ENCODE measurements around the gene UNC5CL. TPM values are rescaled to one million over a fixed set of nuclear protein-coding genes. Genes with fewer than 3 reads are reported as not detected.

Gene UNC5CL
- total RNA-seq, 1 experiment from 2014 or later, result 10.6 TPM

GRCh38 chr6:41038205-41038604 lies 816 bp downstream of the UNC5CL start:
- H3K27me3 Mint-ChIP-seq (ENCODE audit: unreplicated experiment), result no peaks in the 10 kb centered on the region
- H3K36me3 Mint-ChIP-seq (ENCODE audit: insufficient read depth, unreplicated experiment), result peaks cover 20% of the 10 kb centered on the region
- no peak for DNase-seq
- BruUV-seq (replicated peaks), result no TSS peak
- CTCF ChIA-PET, result interaction anchor here (1.0 to 2.1 kb wide), 3 partner anchors 10 to 344 kb away, joined by 3 to 9 read pairs (median 4); no protein-coding TSS in a partner anchor
- TF ChIP-seq CTCF (IDR thresholded peaks at IDR 0.05; ENCODE audit: unreplicated experiment), result no peak
- no peaks in the 10 kb centered on the region for H3K9me3 Mint-ChIP-seq (ENCODE audit: low read depth, unreplicated experiment)
- intact Hi-C loops (cut with micrococcal nuclease; ENCODE audit: unreplicated experiment), result loop anchor here (5.0 kb wide), 1 partner anchor 41 kb away; no protein-coding TSS in a partner anchor
- peak overlapping the region; percentile 90 for H3K27ac Mint-ChIP-seq (ENCODE audit: unreplicated experiment)
- peaks cover 58% of the 10 kb centered on the region for H3K4me1 Mint-ChIP-seq (ENCODE audit: low read depth, unreplicated experiment)
- H3K4me3 Mint-ChIP-seq (ENCODE audit: low read depth, unreplicated experiment), result peak overlapping the region; percentile 73

- Mint-ChIP-seq H3K4me1 (ENCODE audit: low read depth, unreplicated experiment) (peaks cover 58% of the 10 kb centered on the region), H3K9me3 (ENCODE audit: low read depth, unreplicated experiment) (no peaks in the 10 kb centered on the region), H3K4me3 (ENCODE audit: low read depth, unreplicated experiment) (peak overlapping the region; percentile 73), H3K36me3 (ENCODE audit: insufficient read depth, unreplicated experiment) (peaks cover 20% of the 10 kb centered on the region), H3K27ac (ENCODE audit: unreplicated experiment) (peak overlapping the region; percentile 38), H3K27me3 (ENCODE audit: unreplicated experiment) (no peaks in the 10 kb centered on the region)
- CTCF ChIA-PET, result interaction anchor here (0.6 to 2.1 kb wide), 5 partner anchors 9 to 78 kb away, joined by 3 to 9 read pairs (median 4); partner anchors contain the start of genes NFYA and OARD1
- intact Hi-C loops (cut with micrococcal nuclease; ENCODE audit: unreplicated experiment), result loop anchor here (5.0 kb wide), 1 partner anchor 40 kb away; no protein-coding TSS in a partner anchor
- TF ChIP-seq CTCF (IDR thresholded peaks at IDR 0.05; ENCODE audit: unreplicated experiment), result no peak
- DNase-seq, result no peak
- no TSS peak for BruUV-seq (replicated peaks)
Observed at GRCh38 chr6:41037107-41037900, 1.7 kb downstream of the UNC5CL start.

- BruUV-seq (replicated peaks), result no TSS peak
- CTCF ChIA-PET, result interaction anchor here (0.6 to 2.1 kb wide), 6 partner anchors 9 to 145 kb away, joined by 3 to 9 read pairs (median 4); partner anchors contain the start of genes NFYA and OARD1
- DNase-seq, result no peak
- no peak for TF ChIP-seq CTCF (IDR thresholded peaks at IDR 0.05; ENCODE audit: unreplicated experiment)
- H3K4me3 Mint-ChIP-seq (ENCODE audit: low read depth, unreplicated experiment), result peak overlapping the region; percentile 73
- intact Hi-C loops (cut with micrococcal nuclease; ENCODE audit: unreplicated experiment), result loop anchor here (5.0 kb wide), 1 partner anchor 39 kb away; no protein-coding TSS in a partner anchor
- peak overlapping the region; percentile 38 for H3K27ac Mint-ChIP-seq (ENCODE audit: unreplicated experiment)
- no peaks in the 10 kb centered on the region for H3K27me3 Mint-ChIP-seq (ENCODE audit: unreplicated experiment)
- H3K4me1 Mint-ChIP-seq (ENCODE audit: low read depth, unreplicated experiment), result peaks cover 58% of the 10 kb centered on the region
- peaks cover 20% of the 10 kb centered on the region for H3K36me3 Mint-ChIP-seq (ENCODE audit: insufficient read depth, unreplicated experiment)
- H3K9me3 Mint-ChIP-seq (ENCODE audit: low read depth, unreplicated experiment), result no peaks in the 10 kb centered on the region
Observed at GRCh38 chr6:41036601-41037000, 2.4 kb downstream of the UNC5CL start.

DNA sequence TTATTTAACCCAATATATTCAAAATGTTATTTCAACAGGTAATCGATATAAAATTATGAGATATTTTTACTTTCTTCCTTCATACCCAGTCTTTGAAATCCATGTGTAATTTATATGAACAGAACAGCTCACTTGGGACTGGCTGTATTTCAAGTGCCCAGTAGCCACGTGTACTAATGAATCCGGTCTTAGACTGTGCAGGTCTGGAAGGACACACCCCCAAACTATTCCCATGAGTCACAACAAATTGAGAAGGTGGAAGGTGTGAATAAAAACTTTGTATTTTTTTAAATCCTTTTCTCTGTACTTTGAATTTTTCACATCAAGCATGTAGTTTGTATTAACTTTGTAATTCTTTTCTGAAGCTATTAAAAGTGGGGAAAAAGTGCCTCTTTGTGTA lies 2.8 kb downstream of the UNC5CL start:
- peak; percentile 36 for DNase-seq
- BruUV-seq (replicated peaks), result no TSS peak
- intact Hi-C loops (cut with micrococcal nuclease; ENCODE audit: unreplicated experiment), result loop anchor here (5.0 kb wide), 1 partner anchor 39 kb away; no protein-coding TSS in a partner anchor

More for the DNA sequence above, 2.8 kb downstream of the UNC5CL start:
- peak overlapping the region; percentile 38 for H3K27ac Mint-ChIP-seq (ENCODE audit: unreplicated experiment)
- H3K36me3 Mint-ChIP-seq (ENCODE audit: insufficient read depth, unreplicated experiment), result peaks cover 20% of the 10 kb centered on the region
- H3K4me3 Mint-ChIP-seq (ENCODE audit: low read depth, unreplicated experiment), result peak overlapping the region; percentile 73
- H3K27me3 Mint-ChIP-seq (ENCODE audit: unreplicated experiment), result no peaks in the 10 kb centered on the region
- CTCF ChIA-PET, result interaction anchor here (0.6 to 2.1 kb wide), 6 partner anchors 8 to 145 kb away, joined by 3 to 9 read pairs (median 4); no protein-coding TSS in a partner anchor
- H3K4me1 Mint-ChIP-seq (ENCODE audit: low read depth, unreplicated experiment), result peaks cover 58% of the 10 kb centered on the region
- H3K9me3 Mint-ChIP-seq (ENCODE audit: low read depth, unreplicated experiment), result no peaks in the 10 kb centered on the region
- TF ChIP-seq CTCF (IDR thresholded peaks at IDR 0.05; ENCODE audit: unreplicated experiment), result no peak
